K562 (cell line): ENCODE results near the gene PLXND1. TPM values are rescaled to one million over a fixed set of nuclear protein-coding genes. Genes with fewer than 3 reads are reported as not detected.

Source experiments
- ATAC-seq: fragments of 200-7000 bp; cut with Tn5 transposase; 3 replicates; pipeline ENCODE4 v1.9.1; 2020; ENCODE audit warnings: moderate library complexity
- BruUV-seq: library from RNA; stranded (reverse); fragments of 400-500 nt; replicated peaks from 2 replicates; lab custom pipeline; 2021; lab: Mats Ljungman, UMichigan
- CTCF ChIA-PET: fragments of 300-600 bp; formaldehyde crosslinking; extraction: SDS; loops from one replicate; lab custom pipeline; 2021; ENCODE audit warnings: low intra/inter-chr PET ratio; lab: Yijun Ruan, JAX
- POLR2A ChIA-PET: fragments of 300-600, 350-650 bp; sonication (Branson Sonifier 250); formaldehyde crosslinking; extraction: SDS; loops from one replicate; lab custom pipeline; 2021; ENCODE audit warnings: antibody characterized with exemption, inconsistent platforms; lab: Yijun Ruan, JAX
- DNase-seq, 4 experiments: peaks; one replicate each; pipeline versions ENCODE4 v3.0.0 to v3.0.0-alpha.2; 2011 to 2018; ENCODE audit warnings: low spot score in 3 of 4, mixed read lengths in 3 of 4; ENCODE audit errors: extremely low read depth in 1 of 4
- FAIRE-seq: peaks from 2 replicates; lab custom pipeline; 2011; peaks lifted over from hg19 to GRCh38; lab: Jason Lieb, UNC
- H2AFZ ChIP-seq: 2 replicates; pipeline ENCODE4 v1.6.0; 2011; ENCODE audit warnings: low read depth, low read length, control low read depth, inconsistent platforms
- H3K27ac ChIP-seq: fragments of 200-600 bp; 3 replicates; pipeline ENCODE4 v1.8.0; 2011; ENCODE audit warnings: low read depth, mild to moderate bottlenecking, control low read depth, inconsistent platforms, low read length, moderate library complexity, mixed read lengths; ENCODE audit errors: extremely low read depth
- H3K27me3 ChIP-seq, 2 experiments: fragments of 300-600 bp in 1 of 2; 2 replicates in 1 of 2; 3 replicates in 1 of 2; pipeline versions ENCODE4 v1.6.0 to v1.8.0; 2011; ENCODE audit warnings: inconsistent platforms in 2 of 2, low read length in 2 of 2, mild to moderate bottlenecking in 1 of 2, mixed read lengths in 1 of 2, moderate library complexity in 1 of 2; ENCODE audit not compliant: control insufficient read depth in 2 of 2, insufficient read depth in 2 of 2
- H3K36me3 ChIP-seq: fragments of 300-600 bp; 3 replicates; pipeline ENCODE4 v1.8.0; 2011; ENCODE audit warnings: mild to moderate bottlenecking, low read length, inconsistent platforms; ENCODE audit not compliant: control insufficient read depth, insufficient read depth
- H3K4me1 ChIP-seq, 2 experiments: fragments of 200-600 bp in 1 of 2; replicated peaks in 1 of 2; 2 replicates in 1 of 2; 3 replicates in 1 of 2; pipeline versions ENCODE4 v1.5.1 to v1.8.0; 2011; ENCODE audit warnings: inconsistent platforms in 2 of 2, low read length in 2 of 2, mild to moderate bottlenecking in 1 of 2, mixed read lengths in 1 of 2, moderate library complexity in 1 of 2; ENCODE audit not compliant: control insufficient read depth in 2 of 2, insufficient read depth in 2 of 2
- H3K4me2 ChIP-seq: 2 replicates; pipeline ENCODE4 v1.6.1; 2011; ENCODE audit warnings: low read length, control low read depth, inconsistent platforms, mixed read lengths; ENCODE audit not compliant: insufficient read depth
- H3K4me3 ChIP-seq: fragments of 200-600 bp; sonication (generic), shearing (Covaris generic); 2 replicates; pipeline ENCODE4 v1.5.1; 2016; ENCODE audit warnings: control low read depth, inconsistent platforms
- H3K79me2 ChIP-seq: fragments of 200-600 bp; 3 replicates; pipeline ENCODE4 v1.8.0; 2011; ENCODE audit warnings: low read length, inconsistent platforms; ENCODE audit not compliant: control insufficient read depth, insufficient read depth
- H3K9ac ChIP-seq, 2 experiments: 2 replicates each; pipeline versions ENCODE4 v1.6.0 to v1.6.1; 2011; ENCODE audit warnings: low read depth in 2 of 2, low read length in 2 of 2, control low read depth in 1 of 2, inconsistent platforms in 1 of 2, mild to moderate bottlenecking in 1 of 2, mixed read lengths in 1 of 2; ENCODE audit not compliant: insufficient read depth in 1 of 2
- H3K9me1 ChIP-seq: one replicate; pipeline ENCODE4 v1.6.0; 2011; ENCODE audit warnings: inconsistent platforms, mild to moderate bottlenecking, low read length, moderate library complexity; ENCODE audit not compliant: control insufficient read depth, insufficient read depth
- H3K9me3 ChIP-seq: replicated peaks from 2 replicates; pipeline ENCODE4 v1.5.1; 2011; ENCODE audit warnings: low read depth, low read length, inconsistent platforms; ENCODE audit not compliant: control insufficient read depth, insufficient read depth
- H4K20me1 ChIP-seq: replicated peaks from 2 replicates; pipeline ENCODE4 v1.6.1; 2011; ENCODE audit warnings: low read length, inconsistent platforms, mixed read lengths; ENCODE audit not compliant: control insufficient read depth, insufficient read depth
- ADNP ChIP-seq: fragments of 200-800 bp; sonication (Bioruptor generic); IDR thresholded peaks from 2 replicates; pipeline ENCODE4 v1.6.1; 2016; ENCODE audit warnings: missing genetic modification characterization, missing compliant biosample characterization
- KDM1A ChIP-seq, 2 experiments: fragments of 450-650 bp; IDR thresholded peaks; 2 replicates each; pipeline ENCODE4 v1.6.1; 2016; ENCODE audit warnings: mild to moderate bottlenecking in 2 of 2
- MEIS2 ChIP-seq: fragments of 450-650 bp; IDR thresholded peaks from 2 replicates; pipeline ENCODE4 v1.6.1; 2014; ENCODE audit warnings: mild to moderate bottlenecking; ENCODE audit not compliant: partially characterized antibody
- RBM15 ChIP-seq: fragments of 200-400 bp; formaldehyde crosslinking; IDR thresholded peaks from 2 replicates; pipeline ENCODE4 v1.6.1; 2018; ENCODE audit warnings: mild to moderate bottlenecking, low read length, moderate library complexity; ENCODE audit not compliant: insufficient read depth
- WGBS: fragments of 100-300 bp; shearing (Covaris generic); methylation state at CpG from one replicate; pipeline ENCODE4 v1.1.6; 2016; ENCODE audit warnings: low coverage, mixed read lengths; ENCODE audit not compliant: insufficient coverage; ENCODE audit errors: missing lambda C conversion rate; 5-methylcytosine and 5-hydroxymethylcytosine counted together
- in situ Hi-C: fragments of 300-500 bp; cut with MboI; formaldehyde crosslinking; loops from 4 replicates; pipeline ENCODE4 v1.15.0; 2018; ENCODE audit warnings: inconsistent platforms, mixed read lengths
- intact Hi-C: fragments of 100-400 bp; cut with micrococcal nuclease; formaldehyde crosslinking; loops from 2 replicates; pipeline ENCODE4 v1.14.2; 2022
- polyA plus RNA-seq, 8 experiments: library from polyadenylated mRNA; depleted of rRNA in 4 of 8; stranded (reverse) in 5 of 8; unstranded in 3 of 8; fragments of >200 nt; fragmentation: Nextera tagmentation in 2 of 8; fragmentation: Illumina TruSeq in 1 of 8; extraction: Ambion mirVana in 2 of 8; extraction: Trizol in 1 of 8; gene quantifications; 2 replicates each; pipeline versions ENCODE4 v1.2.1 to v1.2.3, GENCODE V29; 2011 to 2014; ENCODE audit warnings: inconsistent platforms in 1 of 8, missing spikeins in 1 of 8
- total RNA-seq, 7 experiments: library from RNA; depleted of rRNA in 6 of 7; stranded (reverse); fragments of >200 nt in 6 of 7; fragmentation: Illumina TruSeq in 2 of 7; extraction: Trizol in 2 of 7; gene quantifications; 2 replicates each; pipeline versions ENCODE4 v1.2.1 to v1.2.3, GENCODE V29; 2011 to 2021; ENCODE audit warnings: low replicate concordance in 1 of 7
- TF ChIP-seq, protein P1 (sequence below): fragments of 450-650 bp; formaldehyde crosslinking; IDR thresholded peaks from 2 replicates; pipeline ENCODE4 v1.4.0; 2020; ENCODE audit warnings: mild to moderate bottlenecking, moderate library complexity
- TF ChIP-seq, protein P2 (sequence below): sonication (generic); IDR thresholded peaks from 2 replicates; pipeline ENCODE4 v1.6.1; 2016

Gene PLXND1
- total and polyA plus RNA-seq, 9 of the 15 experiments (the other 6 are each of a cell fraction or from before 2014, with no cell fraction given): 0.34 to 28.8 (median 14.0) TPM

DNA sequence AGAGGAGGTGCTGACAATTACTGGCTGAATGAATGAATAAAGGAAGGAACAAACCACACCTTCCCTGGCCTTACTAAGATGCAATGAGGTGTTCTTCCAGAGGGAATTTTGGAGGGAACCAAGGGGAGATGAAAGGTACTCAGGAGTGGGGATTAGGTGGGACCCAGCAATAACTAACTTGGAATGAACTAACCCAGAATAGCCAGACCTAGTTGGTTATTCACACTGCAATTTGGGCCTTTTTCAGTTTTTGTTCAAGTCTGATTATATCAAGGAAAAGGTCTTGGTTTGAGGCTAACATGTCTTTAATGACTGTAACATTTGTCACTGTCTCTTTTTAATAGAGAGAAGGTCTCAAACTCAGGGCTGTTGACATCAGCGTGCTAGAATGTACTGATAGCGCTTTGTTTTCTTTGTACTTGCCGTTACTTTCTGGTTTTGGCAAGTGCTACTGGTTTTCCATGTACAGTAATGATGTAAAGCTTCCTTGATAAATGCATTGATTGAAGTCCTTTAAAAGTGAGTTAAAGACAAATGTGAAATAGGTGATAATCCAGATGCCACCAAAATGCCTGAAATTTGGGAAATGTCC, 3.2 kb upstream of the PLXND1 start:
- ATAC-seq: no peak
- no peaks in the 10 kb centered on the region for H3K36me3 ChIP-seq
- no peaks in the 10 kb centered on the region for H3K9me1 ChIP-seq
- peak overlapping the region; percentile 35; the same call in 1 of the 3 replicates for H3K27ac ChIP-seq
- ChIA-PET POLR2A (no interaction called here), CTCF (no interaction called here)
- no peak for DNase-seq
- no peak overlapping the region for H2AFZ ChIP-seq
- H3K4me2 ChIP-seq: no peak overlapping the region
- no TSS peak for BruUV-seq
- no peaks in the 10 kb centered on the region for H3K27me3 ChIP-seq
- H3K9me3 ChIP-seq: no peaks in the 10 kb centered on the region
- no peak overlapping the region for H3K4me3 ChIP-seq
- H3K79me2 ChIP-seq: peaks cover 14% of the 10 kb centered on the region
- WGBS: 4% methylated on average over 3 of the region's 3 CpGs
- FAIRE-seq: peak; percentile 59
- H4K20me1 ChIP-seq: peaks cover 3% of the 10 kb centered on the region; the same call in 1 of the 2 replicates
- in situ Hi-C loops (no loop called here), intact Hi-C loops (loop anchor here (10.0 kb wide), 1 partner anchor 225 kb away; no protein-coding TSS in a partner anchor)
- TF ChIP-seq RBM15 (no peak), KDM1A (IDR thresholded peaks at IDR 0.05) (peak in 1 of 2 experiments; percentile 0; a peak in 1 of 4 replicates), ADNP (tag) (peak; percentile 13; the same call in 1 of the 2 replicates), MEIS2 (peak; percentile 71)
- TF ChIP-seq, protein P1, sequence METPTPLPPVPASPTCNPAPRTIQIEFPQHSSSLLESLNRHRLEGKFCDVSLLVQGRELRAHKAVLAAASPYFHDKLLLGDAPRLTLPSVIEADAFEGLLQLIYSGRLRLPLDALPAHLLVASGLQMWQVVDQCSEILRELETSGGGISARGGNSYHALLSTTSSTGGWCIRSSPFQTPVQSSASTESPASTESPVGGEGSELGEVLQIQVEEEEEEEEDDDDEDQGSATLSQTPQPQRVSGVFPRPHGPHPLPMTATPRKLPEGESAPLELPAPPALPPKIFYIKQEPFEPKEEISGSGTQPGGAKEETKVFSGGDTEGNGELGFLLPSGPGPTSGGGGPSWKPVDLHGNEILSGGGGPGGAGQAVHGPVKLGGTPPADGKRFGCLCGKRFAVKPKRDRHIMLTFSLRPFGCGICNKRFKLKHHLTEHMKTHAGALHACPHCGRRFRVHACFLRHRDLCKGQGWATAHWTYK (CRISPR knock-in tag): no peak
- TF ChIP-seq, protein P2, sequence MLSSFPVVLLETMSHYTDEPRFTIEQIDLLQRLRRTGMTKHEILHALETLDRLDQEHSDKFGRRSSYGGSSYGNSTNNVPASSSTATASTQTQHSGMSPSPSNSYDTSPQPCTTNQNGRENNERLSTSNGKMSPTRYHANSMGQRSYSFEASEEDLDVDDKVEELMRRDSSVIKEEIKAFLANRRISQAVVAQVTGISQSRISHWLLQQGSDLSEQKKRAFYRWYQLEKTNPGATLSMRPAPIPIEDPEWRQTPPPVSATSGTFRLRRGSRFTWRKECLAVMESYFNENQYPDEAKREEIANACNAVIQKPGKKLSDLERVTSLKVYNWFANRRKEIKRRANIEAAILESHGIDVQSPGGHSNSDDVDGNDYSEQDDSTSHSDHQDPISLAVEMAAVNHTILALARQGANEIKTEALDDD: 0 out of 2 replicates have a peak, but pooled peaks have one; percentile 14
- H3K4me1 ChIP-seq: peaks cover 21 to 76% of the 10 kb centered on the region in 2 experiments; a peak in 4 of 5 replicates
- H3K9ac ChIP-seq: peak overlapping the region in 1 of 2 experiments; percentile 81; a peak in 3 of 4 replicates
